ENCODE results near the gene SLC6A16. TPM values are rescaled to one million over a fixed set of nuclear protein-coding genes. Genes with fewer than 3 reads are reported as not detected.
"Not testable (repeated sequence)": the region's sequence is repeated elsewhere in the genome, so short reads cannot be mapped to it uniquely, and the experiment has no call there.

Gene SLC6A16
- total RNA-seq, 4 donors from 2014 or later = 0.13 to 1.5 (median 0.56) TPM; not detected in 1

GRCh38 chr19:49333811-49334288, 8.9 kb upstream of the SLC6A16 start:
- no peak for DNase-seq
- 50 to 69% methylated on average over 1 to 4 of the region's 8 CpGs for WGBS, 2 donors
- TF ChIP-seq CTCF (IDR thresholded peaks at IDR 0.05) (no peak), POLR2A (IDR thresholded peaks at IDR 0.05) (no peak)
- Histone ChIP-seq H3K4me3 (no peak overlapping the region), H3K4me1 (peaks cover 9 to 34% (median 10%) of the 10 kb centered on the region in 3 donors), H3K9me3 (no peaks in the 10 kb centered on the region), H3K27ac (peak overlapping the region in 2 of 4 donors; percentile 13 to 21), H3K27me3 (no peaks in the 10 kb centered on the region), H3K36me3 (peaks cover 0 to 7% (median 0%) of the 10 kb centered on the region in 3 donors)
- intact Hi-C loops (cut with DNase I) = no loop called here

DNA sequence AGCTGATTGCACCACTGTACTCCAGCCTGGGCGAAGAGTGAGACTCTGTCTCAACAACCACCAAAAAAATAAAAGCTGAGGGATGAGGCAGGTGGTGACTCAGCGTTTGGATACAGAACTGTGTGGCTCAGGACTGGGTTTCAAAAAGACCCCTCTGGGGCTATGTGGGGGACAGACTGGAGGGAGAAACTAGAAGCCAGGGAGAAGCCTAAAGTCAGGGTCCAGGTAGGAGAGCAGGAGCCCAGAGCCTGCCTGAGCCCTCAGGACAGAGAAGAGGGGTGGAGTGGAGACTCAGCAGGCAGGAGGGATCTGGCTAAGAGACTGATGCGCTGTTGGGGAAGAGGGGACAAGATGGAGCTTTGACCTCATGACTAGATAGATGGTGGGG, 8.4 kb upstream of the SLC6A16 start:
- intact Hi-C loops (cut with DNase I) = no loop called here
- peaks cover 0 to 7% (median 0%) of the 10 kb centered on the region in 3 donors for H3K36me3 ChIP-seq
- H3K4me1 ChIP-seq = peaks cover 6 to 31% (median 6%) of the 10 kb centered on the region in 3 donors
- WGBS, 2 donors = 44 to 50% methylated on average over 3 of the region's 3 CpGs
- no peaks in the 10 kb centered on the region for H3K9me3 ChIP-seq
- TF ChIP-seq POLR2A (IDR thresholded peaks at IDR 0.05) (no peak), CTCF (IDR thresholded peaks at IDR 0.05) (no peak)
- no peak for DNase-seq
- peak overlapping the region in 1 of 4 donors; percentile 13 for H3K27ac ChIP-seq
- H3K27me3 ChIP-seq = no peaks in the 10 kb centered on the region
- no peak overlapping the region for H3K4me3 ChIP-seq

DNA sequence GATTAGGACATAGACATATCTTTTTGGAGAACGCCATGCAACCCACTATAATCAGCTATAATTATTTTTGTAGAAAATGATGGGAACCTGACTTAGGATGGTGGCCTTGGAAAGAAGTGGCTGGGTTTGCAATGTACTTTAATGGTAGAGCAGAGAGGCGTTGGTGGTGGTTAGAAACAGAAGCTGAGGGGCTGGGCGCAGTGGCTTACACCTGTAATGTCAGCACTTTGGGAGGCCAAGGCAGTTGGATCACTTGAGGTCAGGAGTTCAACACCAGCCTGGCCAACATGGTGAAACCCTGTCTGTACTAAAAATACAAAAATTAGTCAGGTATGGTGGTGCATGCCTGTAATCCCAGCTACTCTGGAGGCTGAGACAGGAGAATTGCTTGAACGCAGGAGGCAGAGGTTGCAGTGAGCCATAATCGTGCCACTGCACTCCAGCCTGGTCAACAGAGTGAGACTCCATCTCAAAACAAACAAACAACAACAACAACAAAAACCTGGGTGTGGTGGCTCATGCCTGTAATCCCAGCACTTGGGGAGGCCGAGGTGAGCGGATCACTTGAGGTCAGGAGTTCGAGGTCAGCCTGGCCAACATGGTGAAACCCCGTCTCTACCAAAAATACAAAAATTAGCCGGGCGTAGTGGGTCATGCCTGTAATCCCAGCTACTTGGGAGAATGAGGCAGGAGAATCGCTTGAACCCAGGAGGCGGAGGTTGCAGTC, 7.9 kb upstream of the SLC6A16 start:
- H3K4me3 ChIP-seq; intact Hi-C loops (cut with DNase I); H3K27ac ChIP-seq; H3K27me3 ChIP-seq; H3K9me3 ChIP-seq; DNase-seq; H3K36me3 ChIP-seq: not testable (repeated sequence)
- 77 to 78% methylated on average over 13 of the region's 13 CpGs for WGBS, 2 donors
- H3K4me1 ChIP-seq = peaks cover under 1 to 30% (median under 1%) of the 10 kb centered on the region in 3 donors

DNA sequence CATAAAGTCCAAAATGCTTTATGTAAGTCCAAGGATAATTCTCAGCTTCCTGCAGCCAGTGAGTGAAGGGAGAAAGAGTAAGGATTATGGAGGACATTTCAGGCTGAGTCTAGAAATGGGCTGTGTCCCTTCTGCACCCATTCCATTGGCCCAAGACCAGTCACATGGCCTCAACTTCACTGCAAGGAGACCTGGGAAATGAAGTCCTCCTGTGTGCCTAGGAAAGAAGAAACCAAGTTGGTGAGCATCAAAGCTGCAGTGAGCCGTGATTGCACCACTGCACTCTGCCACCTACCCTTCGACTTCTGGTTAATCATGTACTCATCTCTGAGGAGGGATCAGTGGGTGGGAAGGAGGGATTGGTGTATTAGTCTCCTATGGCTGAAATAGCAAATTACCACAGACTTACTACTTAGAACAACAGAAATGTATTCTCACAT, 6.6 kb upstream of the SLC6A16 start:
- Histone ChIP-seq H3K36me3 (peaks cover 0 to 7% (median 0%) of the 10 kb centered on the region in 3 donors), H3K27me3 (no peaks in the 10 kb centered on the region), H3K4me3 (no peak overlapping the region), H3K27ac (no peak overlapping the region), H3K4me1 (peaks cover 0 to 21% (median 0%) of the 10 kb centered on the region in 3 donors), H3K9me3 (no peaks in the 10 kb centered on the region)
- intact Hi-C loops (cut with DNase I) = no loop called here
- WGBS, 2 donors = 60 to 69% methylated on average over 2 of the region's 2 CpGs
- TF ChIP-seq POLR2A (IDR thresholded peaks at IDR 0.05) (no peak), CTCF (IDR thresholded peaks at IDR 0.05) (no peak)
- DNase-seq = no peak

DNA sequence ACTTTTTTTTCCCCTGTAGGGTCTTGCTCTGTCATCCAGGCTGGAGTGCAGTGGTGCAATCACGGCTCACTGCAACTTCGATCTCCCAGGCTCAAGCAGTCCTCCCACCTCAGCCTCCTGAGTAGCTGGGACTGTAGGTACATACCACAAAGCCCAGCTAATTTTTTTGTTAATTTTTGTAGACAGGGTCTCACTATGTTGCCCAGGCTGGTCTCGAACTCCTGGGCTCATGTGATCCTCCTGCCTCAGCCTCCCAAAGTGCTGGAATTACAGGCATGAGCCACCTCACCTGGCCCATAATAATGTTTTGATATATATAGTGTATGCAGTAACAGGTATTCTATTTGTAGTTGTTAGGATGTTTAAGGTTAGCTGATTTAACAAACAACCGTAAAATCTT, 6.2 kb upstream of the SLC6A16 start:
- peaks cover 0 to 16% (median 0%) of the 10 kb centered on the region in 3 donors for H3K4me1 ChIP-seq
- H3K4me3 ChIP-seq; H3K27me3 ChIP-seq; H3K9me3 ChIP-seq; H3K27ac ChIP-seq; intact Hi-C loops (cut with DNase I); DNase-seq; H3K36me3 ChIP-seq: not testable (repeated sequence)
- WGBS, 2 donors = 90 to 92% methylated on average over 4 of the region's 4 CpGs

DNA sequence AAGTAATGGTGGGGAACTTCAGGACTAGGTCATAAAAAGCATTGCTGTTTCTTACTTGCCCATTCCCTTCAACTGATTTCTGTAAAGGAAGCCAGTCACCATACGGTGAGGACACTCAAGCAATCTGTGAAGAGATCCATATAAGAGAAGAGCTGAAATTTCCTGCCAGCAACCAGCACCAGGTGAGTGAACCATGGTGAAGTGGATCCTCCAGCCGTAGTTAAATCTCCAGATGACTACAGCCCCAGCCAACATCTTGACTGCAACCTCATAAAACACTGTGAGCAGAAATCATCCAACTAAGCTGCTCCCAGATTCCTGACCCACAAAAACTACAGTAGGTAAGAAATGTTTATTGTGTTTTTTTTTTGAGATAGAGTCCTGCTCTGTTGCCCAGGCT, 3.8 kb upstream of the SLC6A16 start:
- no peaks in the 10 kb centered on the region for H3K27me3 ChIP-seq
- 86 to 88% methylated on average over 2 of the region's 2 CpGs for WGBS, 2 donors
- intact Hi-C loops (cut with DNase I) = no loop called here

More for the DNA sequence above, 3.8 kb upstream of the SLC6A16 start:
- Histone ChIP-seq H3K4me3 (no peak overlapping the region), H3K27ac (no peak overlapping the region), H3K9me3 (no peaks in the 10 kb centered on the region), H3K4me1 (peaks cover 0 to 11% (median 0%) of the 10 kb centered on the region in 3 donors), H3K36me3 (peaks cover 0 to 7% (median 0%) of the 10 kb centered on the region in 3 donors)
- no peak for DNase-seq
- TF ChIP-seq CTCF (IDR thresholded peaks at IDR 0.05) (no peak), POLR2A (IDR thresholded peaks at IDR 0.05) (no peak)
